Measurements from ENCODE around the gene BCL2L11. TPM values are rescaled to one million over a fixed set of nuclear protein-coding genes. Genes with fewer than 3 reads are reported as not detected.

Gene BCL2L11
- total RNA-seq, 4 donors from 2014 or later: 8.8 to 41.8 (median 36.1) TPM

- intact Hi-C loops (cut with DNase I; ENCODE audit: low total_unique reads): no loop called here
- Histone ChIP-seq H3K4me3 (no peak overlapping the region), H3K4me1 (peaks cover 0 to 6% (median 0%) of the 10 kb centered on the region in 4 donors), H3K27me3 (no peaks in the 10 kb centered on the region), H3K27ac (no peak overlapping the region), H3K9me3 (no peaks in the 10 kb centered on the region), H3K36me3 (peaks cover 0 to 5% (median 0%) of the 10 kb centered on the region in 4 donors)
- in situ Hi-C loops (cut with MboI; ENCODE audit: low pct_ligation_motif_present in 1 of 4, low pct_unique_long_range_greater_than_20kb in 1 of 4, low sequenced_read_pairs in 3 of 4): loop anchor here in 1 of 4 donors (25.0 kb wide), 1 partner anchor 322 kb away; no protein-coding TSS in a partner anchor
- no peak for DNase-seq
- WGBS, 2 donors (ENCODE audit: low coverage in 1 of 2): 80% methylated on average over 2 of the region's 2 CpGs; no CpG with 5 or more reads in 1 of the 2 donors
- TF ChIP-seq, protein P1, sequence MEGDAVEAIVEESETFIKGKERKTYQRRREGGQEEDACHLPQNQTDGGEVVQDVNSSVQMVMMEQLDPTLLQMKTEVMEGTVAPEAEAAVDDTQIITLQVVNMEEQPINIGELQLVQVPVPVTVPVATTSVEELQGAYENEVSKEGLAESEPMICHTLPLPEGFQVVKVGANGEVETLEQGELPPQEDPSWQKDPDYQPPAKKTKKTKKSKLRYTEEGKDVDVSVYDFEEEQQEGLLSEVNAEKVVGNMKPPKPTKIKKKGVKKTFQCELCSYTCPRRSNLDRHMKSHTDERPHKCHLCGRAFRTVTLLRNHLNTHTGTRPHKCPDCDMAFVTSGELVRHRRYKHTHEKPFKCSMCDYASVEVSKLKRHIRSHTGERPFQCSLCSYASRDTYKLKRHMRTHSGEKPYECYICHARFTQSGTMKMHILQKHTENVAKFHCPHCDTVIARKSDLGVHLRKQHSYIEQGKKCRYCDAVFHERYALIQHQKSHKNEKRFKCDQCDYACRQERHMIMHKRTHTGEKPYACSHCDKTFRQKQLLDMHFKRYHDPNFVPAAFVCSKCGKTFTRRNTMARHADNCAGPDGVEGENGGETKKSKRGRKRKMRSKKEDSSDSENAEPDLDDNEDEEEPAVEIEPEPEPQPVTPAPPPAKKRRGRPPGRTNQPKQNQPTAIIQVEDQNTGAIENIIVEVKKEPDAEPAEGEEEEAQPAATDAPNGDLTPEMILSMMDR (IDR thresholded peaks at IDR 0.05): peak; percentile 20 to 40 (median 23)
- TF ChIP-seq POLR2A (IDR thresholded peaks at IDR 0.05): no peak
These were observed 13.3 kb downstream of the BCL2L11 start for GRCh38 chr2:111134055-111134454.

GRCh38 chr2:111135237-111135909 lies 14.7 kb downstream of the BCL2L11 start:
- intact Hi-C loops (cut with DNase I; ENCODE audit: low total_unique reads): no loop called here
- Histone ChIP-seq H3K4me3 (no peak overlapping the region), H3K27ac (no peak overlapping the region), H3K9me3 (no peaks in the 10 kb centered on the region), H3K4me1 (peaks cover 0 to 6% (median 0%) of the 10 kb centered on the region in 4 donors), H3K27me3 (no peaks in the 10 kb centered on the region), H3K36me3 (peaks cover 0 to 5% (median 0%) of the 10 kb centered on the region in 4 donors)
- in situ Hi-C loops (cut with MboI; ENCODE audit: low pct_ligation_motif_present in 1 of 4, low pct_unique_long_range_greater_than_20kb in 1 of 4, low sequenced_read_pairs in 3 of 4): loop anchor here in 1 of 4 donors (25.0 kb wide), 1 partner anchor 323 kb away; no protein-coding TSS in a partner anchor
- WGBS, 2 donors (ENCODE audit: low coverage in 1 of 2): 91% methylated on average over 3 of the region's 3 CpGs; no CpG with 5 or more reads in 1 of the 2 donors
- TF ChIP-seq, protein P1 (IDR thresholded peaks at IDR 0.05): no peak
- TF ChIP-seq POLR2AphosphoS5 (IDR thresholded peaks at IDR 0.05) (no peak), POLR2A (IDR thresholded peaks at IDR 0.05) (no peak), EP300 (IDR thresholded peaks at IDR 0.05; ENCODE audit: low read depth) (no peak)
- no peak for DNase-seq

DNA sequence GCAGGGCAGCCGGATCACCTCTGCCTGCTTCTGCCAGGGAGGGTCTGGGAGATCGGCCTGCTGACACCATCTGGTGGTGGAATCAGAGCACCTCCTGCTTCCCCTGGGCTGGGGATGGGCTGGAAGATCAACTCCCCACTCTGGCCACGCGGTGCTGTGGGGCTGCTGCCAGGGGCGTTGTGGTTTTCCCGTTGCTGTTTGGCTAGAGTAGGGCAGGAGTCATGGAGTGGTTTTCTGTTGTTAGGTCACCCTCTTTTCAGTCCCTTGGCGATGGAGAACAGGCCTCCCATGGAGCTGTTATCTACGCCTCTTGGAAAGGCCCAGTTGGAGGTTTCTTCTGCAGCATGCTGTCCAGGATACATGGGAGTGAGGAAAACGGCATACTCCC lies 15.2 kb downstream of the BCL2L11 start:
- WGBS, 2 donors (ENCODE audit: low coverage in 1 of 2): 93% methylated on average over 9 of the region's 9 CpGs; no CpG with 5 or more reads in 1 of the 2 donors
- no peak overlapping the region for H3K4me3 ChIP-seq
- H3K36me3 ChIP-seq: peaks cover 0 to 5% (median 0%) of the 10 kb centered on the region in 4 donors
- no peak for DNase-seq
- H3K4me1 ChIP-seq: peaks cover 0 to 6% (median 0%) of the 10 kb centered on the region in 4 donors
- H3K27ac ChIP-seq: no peak overlapping the region
- H3K9me3 ChIP-seq: no peaks in the 10 kb centered on the region
- intact Hi-C loops (cut with DNase I; ENCODE audit: low total_unique reads) (no loop called here), in situ Hi-C loops (cut with MboI; ENCODE audit: low pct_ligation_motif_present in 1 of 4, low pct_unique_long_range_greater_than_20kb in 1 of 4, low sequenced_read_pairs in 3 of 4) (loop anchor here in 1 of 4 donors (25.0 kb wide), 1 partner anchor 324 kb away; no protein-coding TSS in a partner anchor)
- TF ChIP-seq EP300 (IDR thresholded peaks at IDR 0.05; ENCODE audit: low read depth): no peak
- no peak for TF ChIP-seq POLR2AphosphoS5 (IDR thresholded peaks at IDR 0.05)
- TF ChIP-seq, protein P1 (IDR thresholded peaks at IDR 0.05): no peak
- no peak for TF ChIP-seq POLR2A (IDR thresholded peaks at IDR 0.05)
- H3K27me3 ChIP-seq: no peaks in the 10 kb centered on the region

GRCh38 chr2:111138839-111139238 lies 18.1 kb downstream of the BCL2L11 start:
- 88 to 93% methylated on average over 2 to 5 of the region's 5 CpGs for WGBS, 2 donors (ENCODE audit: low coverage in 1 of 2)
- in situ Hi-C loops (cut with MboI; ENCODE audit: low pct_ligation_motif_present in 1 of 4, low pct_unique_long_range_greater_than_20kb in 1 of 4, low sequenced_read_pairs in 3 of 4): loop anchor here in 1 of 4 donors (25.0 kb wide), 1 partner anchor 327 kb away; no protein-coding TSS in a partner anchor
- intact Hi-C loops (cut with DNase I; ENCODE audit: low total_unique reads): no loop called here

More at GRCh38 chr2:111138839-111139238, 18.1 kb downstream of the BCL2L11 start:
- DNase-seq: no peak
- H3K4me3 ChIP-seq: no peak overlapping the region
- no peaks in the 10 kb centered on the region for H3K9me3 ChIP-seq
- no peak overlapping the region for H3K27ac ChIP-seq
- H3K27me3 ChIP-seq: no peaks in the 10 kb centered on the region
- TF ChIP-seq, protein P1 (IDR thresholded peaks at IDR 0.05): no peak
- TF ChIP-seq POLR2AphosphoS5 (IDR thresholded peaks at IDR 0.05) (no peak), POLR2A (IDR thresholded peaks at IDR 0.05) (no peak), EP300 (IDR thresholded peaks at IDR 0.05; ENCODE audit: low read depth) (no peak)
- peaks cover 0 to 4% (median 1%) of the 10 kb centered on the region in 4 donors for H3K4me1 ChIP-seq
- H3K36me3 ChIP-seq: no peaks in the 10 kb centered on the region

Data from transverse colon (tissue), 4 donors.